Measurements from ENCODE around the gene TUBB8.
"Not testable (repeated sequence)": the region's sequence is repeated elsewhere in the genome, so short reads cannot be mapped to it uniquely, and the experiment has no call there.

TUBB8 gene

DNA sequence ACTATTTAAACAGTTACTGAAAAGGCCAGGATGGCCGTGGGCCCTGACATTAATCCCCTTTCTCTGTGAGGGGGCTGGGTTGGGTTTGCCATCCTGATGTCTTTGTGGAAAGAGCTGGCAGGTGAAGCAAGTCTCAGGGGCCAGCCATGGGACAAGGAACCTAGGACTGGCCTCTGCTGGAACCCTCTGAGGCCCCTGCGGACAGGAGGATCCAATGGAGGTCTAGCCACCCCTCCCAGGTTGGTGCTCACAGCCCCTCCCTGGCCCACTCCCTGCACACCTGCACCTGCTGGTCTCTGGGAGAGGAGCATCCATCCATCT, 35.8 kb downstream of the TUBB8 start:
- not testable (repeated sequence) for DNase-seq

DNA sequence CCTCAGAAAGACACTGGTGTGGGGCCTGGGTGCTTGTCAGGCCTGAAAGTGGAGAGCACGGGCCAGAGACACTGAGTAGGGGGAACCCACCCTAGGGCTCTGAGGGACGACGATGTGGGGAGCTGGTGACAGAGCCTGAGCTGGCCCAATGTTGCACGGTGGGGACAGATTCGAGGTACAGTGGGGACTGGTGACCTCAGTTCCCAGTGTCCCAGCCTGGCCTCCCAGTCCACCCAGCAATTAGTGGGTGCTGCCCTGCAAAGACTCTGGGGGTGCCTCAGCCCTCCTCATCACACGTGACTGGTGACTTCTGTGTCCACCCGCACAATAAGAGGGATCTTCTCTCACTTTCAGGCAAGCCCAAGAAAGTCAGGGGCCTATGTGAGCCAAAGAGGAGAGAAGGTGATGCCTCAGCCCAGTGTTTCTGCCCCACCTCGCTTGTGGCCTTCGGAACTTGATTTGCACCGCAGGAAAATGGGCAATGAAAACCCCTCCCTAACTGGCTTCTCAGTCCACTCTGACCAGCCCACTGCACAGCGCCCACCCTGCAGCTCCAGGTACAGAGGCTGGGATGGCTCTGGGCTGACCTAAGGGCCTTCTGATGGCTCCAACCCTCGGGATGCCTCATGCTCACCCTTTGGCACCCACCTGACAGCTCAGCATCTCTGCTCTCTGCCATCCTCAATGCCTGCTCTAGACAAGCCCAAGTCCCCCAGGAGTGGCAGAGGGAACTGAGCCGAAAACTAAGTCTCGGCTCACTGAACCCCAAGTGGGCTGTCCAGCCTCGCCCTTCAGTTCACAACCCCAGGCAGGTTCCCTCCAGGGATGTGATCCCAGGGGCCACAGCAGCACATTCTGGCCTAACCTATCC, 36.4 kb downstream of the TUBB8 start:
- not testable (repeated sequence) for DNase-seq

DNA sequence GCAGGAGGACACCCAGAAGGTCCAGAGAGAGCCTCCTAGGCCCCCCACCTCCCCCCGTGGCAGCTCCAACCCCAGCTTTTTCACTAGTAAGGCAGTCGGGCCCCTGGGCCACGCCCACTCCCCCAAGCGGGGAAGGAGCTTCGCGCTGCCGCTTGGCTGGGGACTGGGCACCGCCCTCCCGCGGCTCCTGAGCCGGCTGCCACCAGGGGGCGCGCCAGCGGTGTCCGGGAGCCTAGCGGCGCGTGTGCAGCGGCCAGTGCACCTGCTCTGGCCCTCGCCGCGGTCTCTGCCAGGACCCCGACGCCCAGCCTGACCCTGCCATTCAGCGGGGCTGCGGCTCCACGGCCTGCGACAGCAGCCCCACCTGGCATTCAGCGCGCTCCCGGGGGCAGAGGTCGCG, 37.8 kb downstream of the TUBB8 start:
- DNase-seq: not testable (repeated sequence)

DNA sequence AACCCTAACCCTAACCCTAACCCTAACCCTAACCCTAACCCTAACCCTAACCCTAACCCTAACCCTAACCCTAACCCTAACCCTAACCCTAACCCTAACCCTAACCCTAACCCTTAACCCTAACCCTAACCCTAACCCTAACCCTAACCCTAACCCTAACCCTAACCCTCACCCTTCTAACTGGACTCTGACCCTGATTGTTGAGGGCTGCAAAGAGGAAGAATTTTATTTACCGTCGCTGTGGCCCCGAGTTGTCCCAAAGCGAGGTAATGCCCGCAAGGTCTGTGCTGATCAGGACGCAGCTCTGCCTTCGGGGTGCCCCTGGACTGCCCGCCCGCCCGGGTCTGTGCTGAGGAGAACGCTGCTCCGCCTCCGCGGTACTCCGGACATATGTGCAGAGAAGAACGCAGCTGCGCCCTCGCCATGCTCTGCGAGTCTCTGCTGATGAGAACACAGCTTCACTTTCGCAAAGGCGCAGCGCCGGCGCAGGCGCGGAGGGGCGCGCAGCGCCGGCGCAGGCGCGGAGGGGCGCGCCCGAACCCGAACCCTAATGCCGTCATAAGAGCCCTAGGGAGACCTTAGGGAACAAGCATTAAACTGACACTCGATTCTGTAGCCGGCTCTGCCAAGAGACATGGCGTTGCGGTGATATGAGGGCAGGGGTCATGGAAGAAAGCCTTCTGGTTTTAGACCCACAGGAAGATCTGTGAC, 38.7 kb downstream of the TUBB8 start:
- not testable (repeated sequence) for DNase-seq
